ENCODE results near the gene GGA1. TPM values are rescaled to one million over a fixed set of nuclear protein-coding genes. Genes with fewer than 3 reads are reported as not detected.

Gene GGA1
- total and polyA plus RNA-seq, 9 of the 15 experiments (the other 6 are each of a cell fraction or from before 2014, with no cell fraction given) = 1.5 to 69.5 (median 31.6) TPM

- TF ChIP-seq ARID3B (CRISPR knock-in tag; IDR thresholded peaks at IDR 0.05; ENCODE audit: borderline replicate concordance) = no peak
- no peak for TF ChIP-seq KDM2B (CRISPR knock-in tag; IDR thresholded peaks at IDR 0.05)
- TF ChIP-seq PHF21A (IDR thresholded peaks at IDR 0.05; ENCODE audit: borderline replicate concordance, low read depth) = no peak
- no peak for TF ChIP-seq FOXP4 (CRISPR knock-in tag; IDR thresholded peaks at IDR 0.05; ENCODE audit: borderline replicate concordance)
- TF ChIP-seq NR2F6 (CRISPR knock-in tag; IDR thresholded peaks at IDR 0.05) = no peak
- no peak for TF ChIP-seq TAL1 (IDR thresholded peaks at IDR 0.05)
- TF ChIP-seq HCFC1 (IDR thresholded peaks at IDR 0.05; ENCODE audit: low read depth, low read length) = no peak
- TF ChIP-seq NBN (IDR thresholded peaks at IDR 0.05; ENCODE audit: low read depth) = no peak
- TF ChIP-seq PHB2 (IDR thresholded peaks at IDR 0.05; ENCODE audit: low read depth) = no peak
- no peak for TF ChIP-seq HLTF (IDR thresholded peaks at IDR 0.05)
- TF ChIP-seq NCOA2 (IDR thresholded peaks at IDR 0.05; ENCODE audit: partially characterized antibody in 2 of 2) = no peak
- TF ChIP-seq ZNF589 (CRISPR knock-in tag; IDR thresholded peaks at IDR 0.05; ENCODE audit: low read depth) = no peak
- TF ChIP-seq HNRNPH1 (optimal IDR thresholded peaks at IDR 0.05; ENCODE audit: low read depth, low read length) = no peak
- TF ChIP-seq ZBTB12 (CRISPR knock-in tag; IDR thresholded peaks at IDR 0.05) = no peak
- no peak for TF ChIP-seq TRIM24 (IDR thresholded peaks at IDR 0.05)
- TF ChIP-seq FOXK1 (CRISPR knock-in tag; IDR thresholded peaks at IDR 0.05; ENCODE audit: borderline replicate concordance) = no peak
- TF ChIP-seq RBM34 (IDR thresholded peaks at IDR 0.05; ENCODE audit: borderline replicate concordance, insufficient read depth, low read length) = no peak
- no peak for TF ChIP-seq ELK1 (CRISPR knock-in tag; IDR thresholded peaks at IDR 0.05)
These were observed 68.3 kb downstream of the GGA1 start (continued) for GRCh38 chr22:37676736-37677492.

Measured in K562 (cell line).